Aorta (tissue), 5 donors: ENCODE measurements around the gene OR2W1. TPM values are rescaled to one million over a fixed set of nuclear protein-coding genes. Genes with fewer than 3 reads are reported as not detected.

Experiments used
- ATAC-seq: fragments of 200-7000 bp; cut with Tn5 transposase; one replicate; pipeline ENCODE4 v1.9.1; 2022; ENCODE audit warnings: moderate library complexity; ENCODE audit not compliant: low FRiP score
- DNase-seq, 2 donors: peaks; one replicate each; pipeline ENCODE4 v3.0.0-alpha.2; 2020
- H3K27ac ChIP-seq, 2 donors: one replicate each; pipeline ENCODE4 v1.5.1; 2013; ENCODE audit warnings: low read length in 2 of 2, mild to moderate bottlenecking in 2 of 2, moderate library complexity in 2 of 2, control low read depth in 1 of 2, inconsistent platforms in 1 of 2, low read depth in 1 of 2
- H3K27me3 ChIP-seq, 2 donors: one replicate each; pipeline ENCODE4 v1.6.1; 2013; ENCODE audit warnings: control low read depth in 1 of 2, low read length in 1 of 2, mild to moderate bottlenecking in 1 of 2, moderate library complexity in 1 of 2; ENCODE audit not compliant: insufficient read depth in 2 of 2, control insufficient read depth in 1 of 2
- H3K36me3 ChIP-seq, 2 donors: one replicate each; pipeline ENCODE4 v1.6.1; 2013; ENCODE audit warnings: control low read depth in 1 of 2, low read length in 1 of 2, mild to moderate bottlenecking in 1 of 2; ENCODE audit not compliant: insufficient read depth in 2 of 2, control insufficient read depth in 1 of 2
- H3K4me1 ChIP-seq, 2 donors: one replicate each; pipeline ENCODE4 v1.6.1; 2013; ENCODE audit warnings: low read length in 2 of 2, control low read depth in 1 of 2, mild to moderate bottlenecking in 1 of 2, moderate library complexity in 1 of 2; ENCODE audit not compliant: insufficient read depth in 2 of 2, control insufficient read depth in 1 of 2
- H3K4me3 ChIP-seq, 2 donors: one replicate each; pipeline ENCODE4 v1.5.1; 2013; ENCODE audit warnings: low read length in 2 of 2, control low read depth in 1 of 2, mild to moderate bottlenecking in 1 of 2
- H3K9me3 ChIP-seq: one replicate; pipeline ENCODE4 v1.6.1; 2013; ENCODE audit warnings: mild to moderate bottlenecking, low read length; ENCODE audit not compliant: control insufficient read depth
- WGBS, 2 donors: extraction: QIAGEN DNeasy Blood & Tissue Kit; methylation state at CpG; one replicate each; pipeline ENCODE4 v1.1.7; 2013; 5-methylcytosine and 5-hydroxymethylcytosine counted together
- intact Hi-C, 2 donors: fragments of 100-400 bp; cut with DNase I; formaldehyde crosslinking; loops; one replicate each; pipeline versions ENCODE4 v1.14.2 to v1.15.0; 2022
- polyA plus RNA-seq, 2 donors: library from polyadenylated mRNA; stranded (reverse); fragments of 200-250 nt; gene quantifications; one replicate each; pipeline ENCODE4 v1.2.3, GENCODE V29; 2013
- total RNA-seq, 2 donors: library from RNA; stranded (reverse); fragmentation: NEBNext Ultra II Directional; extraction: Animal tissue kit (Norgen Biotek cat#: 25700); gene quantifications; one replicate each; pipeline ENCODE4 v1.2.1, GENCODE V29; 2021
- donor health status: healthy with polysubstance abuse.
- donor health status: Bipolar disorder and iron deficiency.
- donor health status: DM: no; HTN: no; CAD: no.
- donor health status: DM: no; HTN: no; CAD: no.
- donor health status: DM: yes; HTN: yes; CAD: no.

The OR2W1 gene
- total and polyA plus RNA-seq, 4 donors, result not detected

DNA sequence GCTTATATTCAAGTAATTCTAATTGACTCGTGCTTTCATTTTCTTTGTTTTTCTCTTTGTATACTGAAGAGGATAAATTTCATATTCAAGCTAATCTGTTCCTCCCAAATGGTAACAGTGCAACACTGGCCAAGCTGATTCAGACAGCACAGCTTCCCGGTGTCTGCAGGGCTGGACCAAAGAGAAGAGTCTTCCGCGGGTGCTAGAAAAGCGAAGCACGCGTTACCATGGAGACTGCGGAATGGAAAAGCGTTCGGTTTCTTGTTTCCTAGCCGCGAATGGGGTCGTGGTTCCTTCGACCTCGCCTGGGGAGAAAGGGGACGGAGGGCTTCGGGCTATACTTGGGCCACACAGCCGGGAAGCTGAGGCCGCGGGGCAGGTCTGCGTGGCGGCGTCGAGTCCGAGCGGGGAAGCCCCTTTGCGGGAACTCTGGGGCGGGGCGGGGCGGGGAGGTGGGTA is 33.7 kb downstream of the OR2W1 start:
- Histone ChIP-seq H3K9me3 (no peaks in the 10 kb centered on the region), H3K4me3 (peak overlapping the region; percentile 54 to 65), H3K27me3 (no peaks in the 10 kb centered on the region), H3K36me3 (no peaks in the 10 kb centered on the region), H3K27ac (no peak overlapping the region), H3K4me1 (no peaks in the 10 kb centered on the region)
- WGBS, 2 donors, result 1% methylated on average over 30 of the region's 30 CpGs
- intact Hi-C loops, result loop anchor here in 1 of 2 donors (5.0 kb wide), 1 partner anchor 69 kb away; no protein-coding TSS in a partner anchor
- ATAC-seq (peak; percentile 63), DNase-seq (peak; percentile 59 to 79)

DNA sequence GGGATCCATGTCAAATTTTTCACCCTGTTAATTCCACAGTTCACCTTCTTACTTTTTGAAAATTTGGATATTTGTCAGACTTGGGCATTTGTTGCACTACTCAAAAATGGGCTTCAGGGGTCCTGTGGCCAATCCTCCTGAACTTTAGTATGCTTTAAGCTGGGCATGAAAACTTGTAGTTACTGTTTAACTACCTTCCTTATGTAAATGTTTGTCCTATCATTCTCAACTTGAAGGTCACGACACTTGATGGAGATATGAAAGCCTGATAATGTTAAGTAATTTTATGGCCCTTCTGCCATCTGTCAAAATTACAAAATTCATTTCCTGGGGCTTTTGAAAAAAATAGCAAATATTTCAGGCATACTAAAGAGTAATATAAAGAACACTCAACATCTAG is 35.6 kb downstream of the OR2W1 start:
- no peak overlapping the region for H3K27ac ChIP-seq
- no peak overlapping the region for H3K4me3 ChIP-seq
- ATAC-seq (no peak), DNase-seq (no peak)
- no peaks in the 10 kb centered on the region for H3K27me3 ChIP-seq
- H3K9me3 ChIP-seq, result no peaks in the 10 kb centered on the region
- H3K4me1 ChIP-seq, result no peaks in the 10 kb centered on the region
- intact Hi-C loops, result no loop called here
- WGBS, 2 donors, result 85 to 91% methylated on average over 1 of the region's 1 CpG
- no peaks in the 10 kb centered on the region for H3K36me3 ChIP-seq

GRCh38 chr6:29008089-29008488 is 36.9 kb downstream of the OR2W1 start:
- DNase-seq (no peak), ATAC-seq (no peak)
- H3K4me1 ChIP-seq, result no peaks in the 10 kb centered on the region
- intact Hi-C loops, result no loop called here
- no peaks in the 10 kb centered on the region for H3K27me3 ChIP-seq
- H3K27ac ChIP-seq, result no peak overlapping the region
- H3K9me3 ChIP-seq, result no peaks in the 10 kb centered on the region
- 80 to 88% methylated on average over 2 of the region's 2 CpGs for WGBS, 2 donors
- no peaks in the 10 kb centered on the region for H3K36me3 ChIP-seq
- H3K4me3 ChIP-seq, result no peak overlapping the region

DNA sequence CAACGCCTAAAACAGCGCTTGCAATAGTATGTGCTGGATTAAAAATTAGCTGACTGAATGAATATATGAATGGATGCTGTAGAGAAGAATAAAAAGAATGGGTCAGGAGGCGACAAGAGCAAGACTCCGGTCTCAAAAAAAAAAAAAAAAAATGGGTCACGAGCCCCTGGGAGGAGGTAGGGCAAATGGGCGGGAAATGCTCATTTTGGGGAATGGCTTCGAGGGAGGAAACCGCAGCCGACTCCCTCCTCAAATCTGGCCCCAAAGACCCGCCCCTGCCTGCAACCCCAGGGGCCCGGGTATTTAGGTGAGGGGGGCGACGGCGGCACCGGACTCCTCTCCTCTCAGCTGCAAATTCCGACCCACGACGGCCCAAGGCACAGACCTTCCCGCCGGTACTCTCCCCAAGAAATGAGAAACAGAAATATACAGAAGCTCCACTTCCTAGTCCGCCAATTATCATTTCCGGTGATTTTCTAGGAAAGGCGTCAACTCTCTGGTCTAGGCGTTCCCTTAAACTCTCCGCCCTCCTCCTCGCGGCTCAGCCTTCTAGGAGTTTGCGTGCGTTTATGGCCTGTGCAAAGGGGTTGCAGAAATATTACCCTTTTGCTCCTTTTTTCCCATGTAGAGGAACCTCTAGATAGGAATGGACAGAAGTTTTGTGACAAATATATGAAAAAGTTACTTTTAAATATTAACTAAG is 39.6 kb downstream of the OR2W1 start, which contains the start of gene ZNF311:
TSS of gene ZNF311 (minus strand) at position 133 of the 703 bp plus-strand sequence. CDS start 1,361 bp downstream, outside the sequence.
- H3K4me1 ChIP-seq, result no peaks in the 10 kb centered on the region
- 5 to 6% methylated on average over 29 of the region's 29 CpGs for WGBS, 2 donors
- DNase-seq (peak; percentile 74 to 79), ATAC-seq (peak; percentile 94)
- no peaks in the 10 kb centered on the region for H3K27me3 ChIP-seq
- H3K27ac ChIP-seq, result peak within 1 kb of the TSS in 1 of 2 donors; percentile 39
- intact Hi-C loops, result no loop called here
- peak within 1 kb of the TSS; percentile 62 to 94 for H3K4me3 ChIP-seq
- H3K9me3 ChIP-seq, result no peaks in the 10 kb centered on the region
- H3K36me3 ChIP-seq, result no peaks in the 10 kb centered on the region

GRCh38 chr6:28996844-28997510 is 48.0 kb downstream of the OR2W1 start:
- H3K27me3 ChIP-seq, result no peaks in the 10 kb centered on the region
- intact Hi-C loops, result no loop called here
- ATAC-seq (no peak), DNase-seq (no peak)
- peaks cover 1% of the 10 kb centered on the region for H3K9me3 ChIP-seq
- H3K36me3 ChIP-seq, result peaks cover 1 to 4% of the 10 kb centered on the region in 2 donors
- H3K4me3 ChIP-seq, result no peak overlapping the region
- WGBS, 2 donors, result 86 to 90% methylated on average over 2 of the region's 2 CpGs
- H3K4me1 ChIP-seq, result no peaks in the 10 kb centered on the region
- no peak overlapping the region for H3K27ac ChIP-seq

DNA sequence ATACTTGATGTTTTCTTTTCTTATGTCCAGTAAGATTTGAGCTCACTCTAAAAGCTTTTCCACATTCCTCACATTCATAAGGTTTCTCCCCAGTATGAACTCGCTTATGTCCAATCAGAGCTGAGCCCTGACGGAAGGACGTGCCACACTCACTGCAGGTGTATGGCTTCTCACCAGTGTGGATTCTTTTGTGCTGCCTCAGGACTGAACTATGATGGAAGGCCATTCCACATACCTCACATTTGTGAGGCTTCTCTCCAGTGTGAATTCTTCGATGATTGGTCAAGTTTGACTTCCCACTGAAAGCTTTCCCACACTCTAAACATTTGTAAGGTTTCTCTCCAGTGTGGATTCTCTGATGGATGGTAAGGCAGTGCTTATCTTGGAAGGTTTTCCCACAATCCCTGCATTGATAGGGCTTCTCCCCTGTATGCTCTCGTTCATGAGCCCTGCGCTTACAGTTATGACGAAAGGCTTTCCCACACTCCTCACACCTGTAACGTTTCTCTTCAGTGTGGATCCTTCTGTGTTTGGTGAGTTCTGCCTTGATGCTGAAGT is 49.8 kb downstream of the OR2W1 start:
- Histone ChIP-seq H3K4me1 (no peaks in the 10 kb centered on the region), H3K4me3 (no peak overlapping the region), H3K27me3 (no peaks in the 10 kb centered on the region), H3K36me3 (peaks cover 1 to 4% of the 10 kb centered on the region in 2 donors), H3K27ac (no peak overlapping the region), H3K9me3 (peaks cover 1% of the 10 kb centered on the region)
- ATAC-seq (no peak), DNase-seq (no peak)
- 92 to 94% methylated on average over 8 of the region's 8 CpGs for WGBS, 2 donors
- intact Hi-C loops, result no loop called here

Other genes starting within 250 kb of the OR2W1 start
- gene TRIM27, start 121.2 kb downstream of the OR2W1 start, total RNA-seq, result 10 to 100 TPM; 42.0 to 56.0 TPM
- gene TRIM27, start 121.2 kb downstream of the OR2W1 start, polyA plus RNA-seq, result 10 to 100 TPM; 19.3 to 38.8 TPM
- 1 to 10 TPM in 1 of 2 donors, under 1 TPM in 1; 0.62 to 1.1 TPM for gene ZNF311, start 39.9 kb downstream of the OR2W1 start, total RNA-seq
- gene ZNF311, start 39.9 kb downstream of the OR2W1 start, polyA plus RNA-seq, result 1 to 10 TPM in 1 of 2 donors, under 1 TPM in 1; 0.75 to 1.2 TPM
- not detected for gene OR2B3, start 42.1 kb upstream of the OR2W1 start, total RNA-seq
- gene OR2B3, start 42.1 kb upstream of the OR2W1 start, polyA plus RNA-seq, result not detected
- gene OR2J1, start 54.3 kb upstream of the OR2W1 start, total RNA-seq, result not detected
- not detected for gene OR2J1, start 54.3 kb upstream of the OR2W1 start, polyA plus RNA-seq
- not detected for gene OR2J3, start 62.9 kb upstream of the OR2W1 start, total RNA-seq
- under 1 TPM in 1 of 2 donors, not detected in 1; 0.13 TPM for gene OR2J3, start 62.9 kb upstream of the OR2W1 start, polyA plus RNA-seq
- gene OR2J2, start 125.7 kb upstream of the OR2W1 start, total RNA-seq, result not detected
- gene OR2J2, start 125.7 kb upstream of the OR2W1 start, polyA plus RNA-seq, result not detected